GM10266 (cell line): ENCODE data around the gene DUSP1.
"Not testable (repeated sequence)": the region's sequence is repeated elsewhere in the genome, so short reads cannot be mapped to it uniquely, and the experiment has no call there.

Source experiments
- DNase-seq: peaks from one replicate; pipeline ENCODE4 v3.0.0; 2012; ENCODE audit errors: extremely low spot score
- CTCF ChIP-seq: IDR thresholded peaks from 2 replicates; pipeline ENCODE4 v1.5.1; 2012; ENCODE audit warnings: mild to moderate bottlenecking, low read depth; ENCODE audit not compliant: control insufficient read depth, insufficient read depth; ENCODE audit errors: missing control alignments

The DUSP1 gene

GRCh38 chr5:172815631-172816030, 44.6 kb upstream of the DUSP1 start:
- no peak for DNase-seq
- no peak for TF ChIP-seq CTCF

- not testable (repeated sequence) for DNase-seq
Observed at GRCh38 chr5:172810996-172811395, 40.0 kb upstream of the DUSP1 start.

GRCh38 chr5:172809774-172810173, 38.8 kb upstream of the DUSP1 start:
- TF ChIP-seq CTCF, result no peak
- DNase-seq, result no peak

- no peak for TF ChIP-seq CTCF
Observed at GRCh38 chr5:172807766-172808311, 36.8 kb upstream of the DUSP1 start.

GRCh38 chr5:172806897-172807672, 36.1 kb upstream of the DUSP1 start:
- no peak for TF ChIP-seq CTCF
- DNase-seq, result peak; percentile 91

More at GRCh38 chr5:172807766-172808311, 36.8 kb upstream of the DUSP1 start:
- DNase-seq, result no peak

GRCh38 chr5:172805736-172806255, 34.8 kb upstream of the DUSP1 start:
- no peak for TF ChIP-seq CTCF
- no peak for DNase-seq

- TF ChIP-seq CTCF, result no peak
- DNase-seq, result no peak
Observed at GRCh38 chr5:172805018-172805683, 34.2 kb upstream of the DUSP1 start.
